ENCODE data around the gene APOL6. TPM values are rescaled to one million over a fixed set of nuclear protein-coding genes. Genes with fewer than 3 reads are reported as not detected.
"Not testable (repeated sequence)": the region's sequence is repeated elsewhere in the genome, so short reads cannot be mapped to it uniquely, and the experiment has no call there.

APOL6 gene
- total RNA-seq, 1 experiment from 2014 or later: 9.9 TPM

GRCh38 chr22:35612903-35613302 is 35.3 kb upstream of the APOL6 start:
- no peaks in the 10 kb centered on the region for H3K9me3 ChIP-seq
- no peaks in the 10 kb centered on the region for H3K27me3 ChIP-seq
- H3K36me3 ChIP-seq: no peaks in the 10 kb centered on the region
- no peak for DNase-seq
- no peak overlapping the region for H3K4me3 ChIP-seq

GRCh38 chr22:35614404-35614803 is 33.8 kb upstream of the APOL6 start:
- H3K4me3 ChIP-seq: no peak overlapping the region
- H3K27me3 ChIP-seq: no peaks in the 10 kb centered on the region
- no peaks in the 10 kb centered on the region for H3K9me3 ChIP-seq
- no peaks in the 10 kb centered on the region for H3K36me3 ChIP-seq
- no peak for DNase-seq

- DNase-seq: no peak
- no peaks in the 10 kb centered on the region for H3K27me3 ChIP-seq
These were observed 33.1 kb upstream of the APOL6 start for GRCh38 chr22:35615156-35615555.

GRCh38 chr22:35616043-35616442 is 32.2 kb upstream of the APOL6 start:
- Histone ChIP-seq H3K36me3 (no peaks in the 10 kb centered on the region), H3K4me3 (no peak overlapping the region), H3K27me3 (no peaks in the 10 kb centered on the region), H3K9me3 (no peaks in the 10 kb centered on the region)
- no peak for DNase-seq

More at GRCh38 chr22:35615156-35615555, 33.1 kb upstream of the APOL6 start:
- no peaks in the 10 kb centered on the region for H3K9me3 ChIP-seq
- no peak overlapping the region for H3K4me3 ChIP-seq
- no peaks in the 10 kb centered on the region for H3K36me3 ChIP-seq

- no peaks in the 10 kb centered on the region for H3K27me3 ChIP-seq
- H3K4me3 ChIP-seq: no peak within 1 kb of the TSS
- no peak for DNase-seq
- no peaks in the 10 kb centered on the region for H3K9me3 ChIP-seq
- H3K36me3 ChIP-seq: no peaks in the 10 kb centered on the region
These were observed 31.0 kb upstream of the APOL6 start, which contains the start of gene MB for GRCh38 chr22:35617137-35617755. TSS of gene MB (minus strand) at chr22:35617329. CDS start at chr22:35617257, 72 bp downstream.

- Histone ChIP-seq H3K4me3 (no peak overlapping the region), H3K36me3 (no peaks in the 10 kb centered on the region), H3K9me3 (no peaks in the 10 kb centered on the region), H3K27me3 (no peaks in the 10 kb centered on the region)
- no peak for DNase-seq
These were observed 29.6 kb upstream of the APOL6 start for GRCh38 chr22:35618427-35619223.

- DNase-seq: no peak
These were observed 28.7 kb upstream of the APOL6 start for GRCh38 chr22:35619336-35620094.

GRCh38 chr22:35620624-35621251 is 27.5 kb upstream of the APOL6 start:
- H3K36me3 ChIP-seq: no peaks in the 10 kb centered on the region
- no peak overlapping the region for H3K4me3 ChIP-seq
- H3K9me3 ChIP-seq: no peaks in the 10 kb centered on the region
- no peaks in the 10 kb centered on the region for H3K27me3 ChIP-seq
- no peak for DNase-seq

More at GRCh38 chr22:35619336-35620094, 28.7 kb upstream of the APOL6 start:
- Histone ChIP-seq H3K27me3 (no peaks in the 10 kb centered on the region), H3K4me3 (no peak overlapping the region), H3K9me3 (no peaks in the 10 kb centered on the region), H3K36me3 (no peaks in the 10 kb centered on the region)

- DNase-seq: no peak
- no peaks in the 10 kb centered on the region for H3K36me3 ChIP-seq
- no peaks in the 10 kb centered on the region for H3K27me3 ChIP-seq
- H3K9me3 ChIP-seq: no peaks in the 10 kb centered on the region
- H3K4me3 ChIP-seq: no peak overlapping the region
These were observed 26.8 kb upstream of the APOL6 start for GRCh38 chr22:35621451-35621850.

GRCh38 chr22:35622191-35622913 is 25.9 kb upstream of the APOL6 start:
- no peaks in the 10 kb centered on the region for H3K36me3 ChIP-seq
- no peaks in the 10 kb centered on the region for H3K9me3 ChIP-seq
- no peak overlapping the region for H3K4me3 ChIP-seq
- DNase-seq: peak; percentile 47
- H3K27me3 ChIP-seq: no peaks in the 10 kb centered on the region

GRCh38 chr22:35623885-35624284 is 24.4 kb upstream of the APOL6 start:
- H3K9me3 ChIP-seq, H3K36me3 ChIP-seq, H3K27me3 ChIP-seq, H3K4me3 ChIP-seq, DNase-seq: not testable (repeated sequence)

GRCh38 chr22:35624547-35624946 is 23.7 kb upstream of the APOL6 start:
- H3K4me3 ChIP-seq: no peak overlapping the region

GRCh38 chr22:35625763-35626432 is 22.3 kb upstream of the APOL6 start:
- Histone ChIP-seq H3K4me3 (no peak overlapping the region), H3K9me3 (no peaks in the 10 kb centered on the region), H3K27me3 (no peaks in the 10 kb centered on the region), H3K36me3 (no peaks in the 10 kb centered on the region)
- no peak for DNase-seq

More at GRCh38 chr22:35624547-35624946, 23.7 kb upstream of the APOL6 start:
- Histone ChIP-seq H3K36me3 (no peaks in the 10 kb centered on the region), H3K27me3 (no peaks in the 10 kb centered on the region), H3K9me3 (no peaks in the 10 kb centered on the region)
- no peak for DNase-seq

GRCh38 chr22:35627267-35628041 is 20.8 kb upstream of the APOL6 start:
- peak overlapping the region; percentile 47 for H3K4me3 ChIP-seq
- no peaks in the 10 kb centered on the region for H3K27me3 ChIP-seq
- no peaks in the 10 kb centered on the region for H3K9me3 ChIP-seq
- peak; percentile 96 for DNase-seq
- H3K36me3 ChIP-seq: no peaks in the 10 kb centered on the region

GRCh38 chr22:35628732-35629131 is 19.5 kb upstream of the APOL6 start:
- DNase-seq: peak; percentile 28
- H3K9me3 ChIP-seq: no peaks in the 10 kb centered on the region
- H3K4me3 ChIP-seq: no peak overlapping the region
- no peaks in the 10 kb centered on the region for H3K27me3 ChIP-seq
- H3K36me3 ChIP-seq: no peaks in the 10 kb centered on the region

All from MG63 (cell line).